Ovary (tissue), 9 donors: ENCODE measurements around the gene DDX24. TPM values are rescaled to one million over a fixed set of nuclear protein-coding genes. Genes with fewer than 3 reads are reported as not detected.

ENCODE experiments used
- DNase-seq, 5 donors: peaks; one replicate each; pipeline ENCODE4 v3.0.0-alpha.2; 2019 to 2020
- H3K27ac ChIP-seq, 2 donors: fragments of 200-600 bp; one replicate each; pipeline versions ENCODE4 v1.5.1 to v1.8.0; 2019 to 2022
- H3K27me3 ChIP-seq: fragments of 200-600 bp; one replicate; pipeline ENCODE4 v1.8.0; 2022
- H3K36me3 ChIP-seq: fragments of 200-600 bp; sonication (generic); one replicate; pipeline ENCODE4 v1.5.1; 2019
- H3K4me1 ChIP-seq: one replicate; pipeline ENCODE4 v1.8.1; 2013; ENCODE audit warnings: mild to moderate bottlenecking, moderate library complexity; ENCODE audit not compliant: insufficient read depth
- H3K4me3 ChIP-seq: fragments of 200-600 bp; sonication (generic); one replicate; pipeline ENCODE4 v1.5.1; 2017
- H3K9me3 ChIP-seq, 2 donors: fragments of 200-600 bp in 1 of 2; sonication (generic) in 1 of 2; one replicate each; pipeline versions ENCODE4 v1.5.1 to v1.8.1; 2013 to 2019; ENCODE audit warnings: mild to moderate bottlenecking in 1 of 2, moderate library complexity in 1 of 2
- EP300 ChIP-seq: sonication (generic); formaldehyde crosslinking; IDR thresholded peaks from one replicate; pipeline ENCODE4 v1.6.1; 2017; ENCODE audit warnings: antibody characterized with exemption
- POLR2A ChIP-seq: fragments of 450-650 bp; IDR thresholded peaks from one replicate; pipeline ENCODE4 v1.6.1; 2017; ENCODE audit warnings: antibody characterized with exemption, mild to moderate bottlenecking, moderate library complexity
- WGBS, 3 donors: extraction: QIAGEN DNeasy Blood & Tissue Kit in 1 of 3; methylation state at CpG; one replicate each; pipeline versions ENCODE4 v1.1.5 to v1.1.7; 2013 to 2017; 5-methylcytosine and 5-hydroxymethylcytosine counted together
- intact Hi-C, 4 donors: fragments of 100-400 bp; cut with DNase I; formaldehyde crosslinking; loops; one replicate each; pipeline versions ENCODE4 v1.11.0 to v1.15.1; 2022 to 2023
- polyA plus RNA-seq, 2 donors: library from polyadenylated mRNA; stranded (reverse); fragments of 200-250 nt in 1 of 2; fragments of 350-450 nt in 1 of 2; fragmentation: Illumina TruSeq in 1 of 2; extraction: RNeasy Lipid Tissue Mini Kit (QIAGEN cat#74804) in 1 of 2; gene quantifications; one replicate each; pipeline ENCODE4 v1.2.3, GENCODE V29; 2013 to 2014
- total RNA-seq, 7 donors: library from RNA; depleted of rRNA in 2 of 7; stranded (reverse); fragments of >200 nt in 2 of 7; fragmentation: NEBNext Ultra II Directional in 3 of 7; extraction: Animal tissue kit (Norgen Biotek cat#: 25700) in 3 of 7; gene quantifications; one replicate each; pipeline versions ENCODE4 v1.1.0 to v1.2.4, GENCODE V29; 2016 to 2023
- TF ChIP-seq, protein P1 (sequence below), 3 donors: fragments of 450-650 bp in 2 of 3; fragments of 200-600 bp in 1 of 3; IDR thresholded peaks; one replicate each; pipeline versions ENCODE4 v1.5.1 to v1.8.0; 2016 to 2022; ENCODE audit warnings: antibody characterized with exemption in 3 of 3, mild to moderate bottlenecking in 1 of 3
- donor health status: DM: no; HTN: no; CAD: no; lungs with moderate emphysema.
- donor health status: DM: no; HTN: no; CAD: no.
- donor health status: Bipolar disorder and iron deficiency.
- donor health status: DM: yes; HTN: yes; CAD: no.
- donor health status: DM: no; HTN: no; CAD: no.
- donor health status: DM: yes; HTN: yes; CAD: no.

The DDX24 gene
- total and polyA plus RNA-seq, 9 donors: 98.8 to 521 (median 233) TPM

DNA sequence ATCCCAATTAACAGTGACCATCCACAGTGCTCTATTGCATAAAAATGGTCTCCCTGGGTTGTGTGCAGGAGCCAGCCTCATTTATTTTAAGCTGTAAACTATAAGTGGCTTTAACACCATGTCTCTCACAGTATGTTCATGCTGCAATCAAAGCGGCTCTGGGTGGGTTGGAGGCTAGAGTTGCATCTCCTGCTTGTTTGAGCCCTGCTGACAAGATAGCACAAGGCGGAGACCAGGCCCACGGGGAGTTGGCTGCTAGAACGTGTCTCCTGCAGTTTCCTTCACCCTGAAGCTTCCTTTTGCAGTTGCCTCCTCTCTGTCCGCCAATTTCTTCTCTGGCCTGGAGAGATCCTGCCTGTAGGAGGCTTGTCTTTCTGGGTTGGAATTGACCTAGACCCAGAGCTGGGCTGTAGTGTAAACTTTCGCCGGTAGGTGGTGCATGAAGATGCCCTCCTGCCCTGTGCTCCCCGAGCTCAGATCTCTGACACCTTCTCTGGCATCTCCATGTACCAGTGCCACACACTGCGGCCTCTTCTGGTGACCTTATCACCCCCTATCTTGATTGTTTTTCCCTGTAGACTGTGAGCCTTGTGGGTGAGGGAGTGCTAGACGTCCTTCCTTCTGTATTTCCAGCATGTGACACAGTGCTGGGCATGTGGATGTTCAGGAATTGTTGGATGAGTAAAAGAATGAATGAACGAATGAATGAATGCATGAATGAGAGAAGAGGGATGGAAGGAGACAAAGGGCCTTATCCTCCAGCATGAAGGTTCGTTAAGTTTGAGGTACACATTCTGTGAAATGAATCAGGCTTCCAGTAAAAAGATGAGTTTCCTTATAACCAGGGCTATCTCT lies 44.5 kb downstream of the DDX24 start:
- TF ChIP-seq, protein P1, sequence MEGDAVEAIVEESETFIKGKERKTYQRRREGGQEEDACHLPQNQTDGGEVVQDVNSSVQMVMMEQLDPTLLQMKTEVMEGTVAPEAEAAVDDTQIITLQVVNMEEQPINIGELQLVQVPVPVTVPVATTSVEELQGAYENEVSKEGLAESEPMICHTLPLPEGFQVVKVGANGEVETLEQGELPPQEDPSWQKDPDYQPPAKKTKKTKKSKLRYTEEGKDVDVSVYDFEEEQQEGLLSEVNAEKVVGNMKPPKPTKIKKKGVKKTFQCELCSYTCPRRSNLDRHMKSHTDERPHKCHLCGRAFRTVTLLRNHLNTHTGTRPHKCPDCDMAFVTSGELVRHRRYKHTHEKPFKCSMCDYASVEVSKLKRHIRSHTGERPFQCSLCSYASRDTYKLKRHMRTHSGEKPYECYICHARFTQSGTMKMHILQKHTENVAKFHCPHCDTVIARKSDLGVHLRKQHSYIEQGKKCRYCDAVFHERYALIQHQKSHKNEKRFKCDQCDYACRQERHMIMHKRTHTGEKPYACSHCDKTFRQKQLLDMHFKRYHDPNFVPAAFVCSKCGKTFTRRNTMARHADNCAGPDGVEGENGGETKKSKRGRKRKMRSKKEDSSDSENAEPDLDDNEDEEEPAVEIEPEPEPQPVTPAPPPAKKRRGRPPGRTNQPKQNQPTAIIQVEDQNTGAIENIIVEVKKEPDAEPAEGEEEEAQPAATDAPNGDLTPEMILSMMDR (IDR thresholded peaks at IDR 0.05): peak; percentile 25 to 63 (median 41)
- TF ChIP-seq EP300: no peak
- TF ChIP-seq POLR2A: no peak
- Histone ChIP-seq H3K27ac (no peak overlapping the region), H3K9me3 (no peaks in the 10 kb centered on the region), H3K4me1 (no peaks in the 10 kb centered on the region), H3K27me3 (no peaks in the 10 kb centered on the region), H3K36me3 (no peaks in the 10 kb centered on the region), H3K4me3 (no peak overlapping the region)
- intact Hi-C loops: loop anchor here in 2 of 4 donors (5.0 to 10.0 kb wide), 2 partner anchors 98 to 101 kb away; no protein-coding TSS in a partner anchor
- peak; percentile 36 to 72 (median 67) for DNase-seq
- 51 to 57% (median 53%) methylated on average over 12 of the region's 12 CpGs for WGBS, 3 donors

DNA sequence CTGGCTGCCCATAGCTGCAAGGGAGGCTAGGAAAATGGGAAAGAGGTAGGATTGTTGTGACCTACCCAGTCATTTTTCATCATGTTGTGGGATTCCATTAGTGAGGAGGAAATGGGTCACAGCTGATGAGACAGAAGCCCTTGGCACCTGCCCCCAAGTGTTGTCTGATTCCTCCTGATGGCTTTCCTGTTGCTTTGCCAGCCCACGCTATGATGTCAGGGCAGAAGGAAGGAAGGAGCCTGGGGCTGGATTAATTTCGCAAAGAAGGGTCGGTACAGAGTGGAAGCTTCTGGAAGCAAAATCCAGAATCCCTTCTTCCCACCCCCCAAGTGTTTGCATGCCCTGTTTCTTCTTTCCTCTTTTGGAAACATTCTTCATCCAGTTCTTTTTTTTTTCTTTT lies 46.1 kb downstream of the DDX24 start:
- Histone ChIP-seq H3K27me3 (no peaks in the 10 kb centered on the region), H3K36me3 (no peaks in the 10 kb centered on the region), H3K4me1 (no peaks in the 10 kb centered on the region), H3K27ac (no peak overlapping the region), H3K9me3 (no peaks in the 10 kb centered on the region), H3K4me3 (no peak overlapping the region)
- WGBS, 3 donors: 88 to 98% (median 94%) methylated on average over 3 of the region's 3 CpGs
- TF ChIP-seq, protein P1 (IDR thresholded peaks at IDR 0.05): no peak
- TF ChIP-seq EP300 (no peak), POLR2A (no peak)
- no peak for DNase-seq
- intact Hi-C loops: loop anchor here in 2 of 4 donors (5.0 to 10.0 kb wide), 2 partner anchors 100 to 102 kb away; no protein-coding TSS in a partner anchor

DNA sequence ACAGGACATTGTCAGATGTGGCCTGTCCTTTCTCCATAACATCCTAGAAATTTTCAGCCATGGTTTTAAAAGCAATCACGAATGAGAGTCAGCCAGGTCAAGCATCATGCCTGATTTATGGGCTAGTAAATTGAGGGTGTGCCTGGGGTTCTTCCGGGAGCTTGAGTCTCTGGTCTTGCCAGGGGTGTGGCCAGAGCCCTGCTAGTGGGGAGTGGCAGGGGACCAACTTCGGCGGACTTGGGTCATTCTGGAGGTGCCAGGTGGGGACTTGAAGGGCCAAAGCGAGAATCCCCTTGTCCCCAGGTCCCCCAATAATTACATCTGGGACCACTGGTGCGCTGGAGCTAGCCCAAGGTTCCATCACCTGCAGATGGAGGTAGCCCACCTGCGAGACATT lies 49.1 kb downstream of the DDX24 start:
- intact Hi-C loops: loop anchor here in 1 of 4 donors (10.0 kb wide), 1 partner anchor 103 kb away; no protein-coding TSS in a partner anchor
- 83 to 87% (median 86%) methylated on average over 7 of the region's 7 CpGs for WGBS, 3 donors
- Histone ChIP-seq H3K4me1 (no peaks in the 10 kb centered on the region), H3K27ac (no peak overlapping the region), H3K27me3 (no peaks in the 10 kb centered on the region), H3K9me3 (no peaks in the 10 kb centered on the region), H3K36me3 (no peaks in the 10 kb centered on the region), H3K4me3 (no peak overlapping the region)
- TF ChIP-seq POLR2A: no peak
- no peak for TF ChIP-seq EP300
- DNase-seq: no peak

DNA sequence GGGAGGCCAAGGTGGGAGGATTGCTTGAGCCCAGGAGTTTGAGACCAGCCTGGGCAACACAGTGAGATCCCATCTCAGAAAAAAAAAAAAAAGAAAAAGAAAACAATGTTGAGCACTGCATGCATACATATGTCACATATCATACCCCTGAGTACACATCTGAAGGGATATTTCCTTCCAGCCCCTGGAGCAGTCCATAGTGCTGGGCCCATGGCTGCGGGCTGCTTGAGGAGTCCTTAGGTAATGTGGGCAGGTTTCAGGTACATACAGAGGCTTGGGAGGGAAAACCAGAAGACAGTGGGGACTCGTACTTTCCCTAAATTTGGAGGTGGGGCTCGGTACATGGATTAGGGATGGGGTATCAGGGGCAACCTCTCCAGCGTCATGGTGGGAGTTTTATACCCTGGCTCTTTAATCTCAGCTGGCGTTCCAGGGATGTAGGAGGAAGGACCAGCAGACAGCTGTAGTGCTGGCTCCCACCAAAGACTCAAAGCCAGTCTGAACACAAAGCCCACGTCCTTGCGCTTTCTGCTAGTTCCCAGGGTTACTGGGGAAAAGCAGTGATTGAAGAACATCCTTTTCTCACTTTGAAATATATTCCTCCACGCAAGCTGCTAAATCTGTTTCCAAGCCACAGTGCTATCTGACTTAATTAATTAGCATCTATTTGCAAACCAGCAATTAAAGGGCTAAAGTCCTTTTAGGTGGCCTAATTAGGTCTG lies 49.7 kb downstream of the DDX24 start:
- no peaks in the 10 kb centered on the region for H3K9me3 ChIP-seq
- intact Hi-C loops: loop anchor here in 1 of 4 donors (10.0 kb wide), 1 partner anchor 103 kb away; no protein-coding TSS in a partner anchor
- H3K4me3 ChIP-seq: no peak overlapping the region
- H3K27me3 ChIP-seq: no peaks in the 10 kb centered on the region
- H3K36me3 ChIP-seq: no peaks in the 10 kb centered on the region
- no peak for TF ChIP-seq POLR2A
- no peak for TF ChIP-seq EP300
- TF ChIP-seq, protein P1 (IDR thresholded peaks at IDR 0.05): no peak
- no peak overlapping the region for H3K27ac ChIP-seq
- no peak for DNase-seq
- no peaks in the 10 kb centered on the region for H3K4me1 ChIP-seq
- WGBS, 3 donors: 78 to 94% (median 85%) methylated on average over 8 of the region's 8 CpGs
